Measurements from ENCODE around the gene DUSP12.
A peak's percentile ranks its signal among the peaks of the same experiment; 100 is the strongest.

DUSP12 gene

DNA sequence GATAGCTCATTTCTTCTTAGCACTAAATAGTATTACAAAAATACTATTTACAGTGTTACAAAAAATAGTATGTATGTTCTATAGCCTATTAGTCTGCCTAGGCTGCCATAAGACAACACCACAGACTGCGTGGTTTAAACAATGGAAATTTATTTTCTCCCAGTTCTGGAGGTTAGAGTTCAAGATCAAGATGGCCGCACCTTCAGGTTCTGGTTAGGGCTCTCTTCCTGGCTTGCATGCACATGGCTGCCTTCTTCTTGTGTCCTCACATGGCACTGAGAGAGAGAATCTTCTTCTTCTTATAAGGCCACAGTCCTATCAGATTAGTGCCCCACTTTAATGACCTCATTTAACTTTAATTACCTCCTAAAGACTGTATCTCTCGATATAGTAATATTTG lies 20.7 kb downstream of the DUSP12 start:
- DNase-seq (ENCODE audit: low read depth, low spot score): no peak

GRCh38 chr1:161771161-161771560 lies 21.6 kb downstream of the DUSP12 start:
- no peak for DNase-seq (ENCODE audit: low read depth, low spot score)

DNA sequence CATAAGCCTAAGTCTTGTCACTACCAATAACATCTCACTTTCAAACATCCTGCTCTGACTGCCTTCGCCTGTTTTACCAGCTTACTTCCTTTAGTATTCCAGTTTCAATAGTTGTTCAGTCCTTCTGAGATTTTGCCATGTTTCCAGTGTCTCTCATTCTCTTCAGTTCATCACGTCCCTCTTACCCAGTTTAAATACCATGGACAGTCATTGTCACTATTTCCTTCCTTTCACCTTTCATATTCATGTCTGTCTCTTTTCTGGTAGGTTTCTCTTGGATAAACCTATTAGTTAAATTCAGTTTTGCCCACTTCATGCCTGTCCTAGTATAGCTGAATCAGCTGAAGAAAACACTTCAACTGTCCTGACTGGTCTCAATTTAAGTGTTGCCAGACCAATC lies 22.4 kb downstream of the DUSP12 start:
- DNase-seq (ENCODE audit: low read depth, low spot score): no peak

- no peak for DNase-seq (ENCODE audit: low read depth, low spot score)
These were observed 22.8 kb downstream of the DUSP12 start for GRCh38 chr1:161772397-161772796.

DNA sequence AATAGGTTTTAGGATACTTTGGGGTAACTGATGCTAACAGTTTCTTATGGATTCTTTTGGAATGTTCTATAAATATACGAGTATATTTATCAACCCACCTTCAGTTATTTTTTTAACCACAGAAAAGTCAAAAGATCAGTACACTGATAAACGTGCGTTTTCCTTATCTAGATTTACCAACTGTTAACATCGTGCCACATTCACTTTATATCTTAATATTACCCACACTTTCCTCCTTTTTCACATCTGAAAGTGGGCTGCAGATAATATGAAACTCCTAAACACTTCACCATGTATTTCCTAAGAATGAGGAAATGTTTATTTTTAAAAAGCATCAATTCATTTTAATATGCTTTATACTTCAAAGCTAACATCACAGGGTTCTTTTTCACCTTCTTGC lies 24.2 kb downstream of the DUSP12 start:
- no peak for DNase-seq (ENCODE audit: low read depth, low spot score)

DNA sequence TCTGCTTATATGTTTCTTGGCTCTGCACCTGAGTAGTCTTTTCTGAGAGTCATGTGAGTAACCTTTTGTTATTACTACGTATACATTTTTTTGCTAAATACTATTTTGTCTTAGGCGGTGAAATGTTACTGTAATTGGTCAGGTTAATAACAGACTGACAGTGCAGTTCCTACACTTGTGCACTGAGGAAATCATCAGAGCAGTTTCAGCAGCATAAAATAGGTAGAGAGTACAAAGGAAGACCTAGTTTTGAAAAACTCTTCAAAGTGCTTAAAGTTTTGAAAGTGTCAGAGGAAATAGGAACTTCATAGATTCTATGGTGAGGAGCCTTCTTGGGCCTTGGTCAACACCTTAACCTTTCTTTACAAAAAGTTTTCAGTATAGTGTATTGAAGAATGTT lies 27.7 kb downstream of the DUSP12 start:
- no peak for DNase-seq (ENCODE audit: low read depth, low spot score)

- DNase-seq (ENCODE audit: low read depth, low spot score): no peak
These were observed 28.9 kb downstream of the DUSP12 start for GRCh38 chr1:161778522-161778921.

GRCh38 chr1:161779393-161779792 lies 29.8 kb downstream of the DUSP12 start:
- no peak for DNase-seq (ENCODE audit: low read depth, low spot score)

DNA sequence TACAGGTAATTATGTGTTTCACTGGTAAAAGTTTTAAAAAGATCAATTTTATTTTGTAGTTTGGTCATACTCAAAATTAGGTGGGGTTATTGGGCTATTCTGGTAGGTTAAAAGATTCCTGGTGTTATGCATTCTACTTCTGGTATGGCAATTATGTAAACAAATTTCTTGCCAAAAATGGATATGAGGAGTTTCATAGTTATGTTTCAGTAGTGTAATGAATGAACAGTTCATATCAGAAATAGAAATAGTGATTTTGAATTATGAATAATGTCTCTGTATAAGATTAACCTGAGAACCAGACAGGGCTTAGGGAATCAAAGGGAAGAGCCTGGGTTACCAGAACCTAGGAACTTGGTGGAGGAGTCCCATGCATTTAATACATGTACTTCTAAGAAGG lies 32.4 kb downstream of the DUSP12 start:
- DNase-seq (ENCODE audit: low read depth, low spot score): no peak

- DNase-seq (ENCODE audit: low read depth, low spot score): no peak
These were observed 33.3 kb downstream of the DUSP12 start for GRCh38 chr1:161782886-161783285.

DNA sequence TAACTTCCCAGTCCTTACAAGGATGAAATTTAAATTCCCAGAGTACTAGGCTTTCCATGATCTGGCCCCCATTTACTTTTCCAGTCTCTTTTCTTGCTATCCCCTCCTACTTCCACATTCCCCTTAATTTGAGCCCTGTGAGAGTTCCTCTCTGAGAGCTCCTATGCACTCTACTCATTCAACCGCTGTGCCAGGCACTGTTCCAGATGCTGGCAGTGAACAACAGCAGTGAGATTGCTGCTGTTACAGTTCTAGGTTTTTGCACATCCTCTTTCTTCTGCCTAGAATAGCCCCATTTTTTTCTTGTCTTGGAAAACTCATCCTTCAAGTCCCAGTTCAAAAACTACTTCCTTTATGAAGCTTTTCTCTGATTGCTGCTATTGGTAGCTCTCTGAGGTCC lies 35.4 kb downstream of the DUSP12 start:
- DNase-seq (ENCODE audit: low read depth, low spot score): no peak

DNA sequence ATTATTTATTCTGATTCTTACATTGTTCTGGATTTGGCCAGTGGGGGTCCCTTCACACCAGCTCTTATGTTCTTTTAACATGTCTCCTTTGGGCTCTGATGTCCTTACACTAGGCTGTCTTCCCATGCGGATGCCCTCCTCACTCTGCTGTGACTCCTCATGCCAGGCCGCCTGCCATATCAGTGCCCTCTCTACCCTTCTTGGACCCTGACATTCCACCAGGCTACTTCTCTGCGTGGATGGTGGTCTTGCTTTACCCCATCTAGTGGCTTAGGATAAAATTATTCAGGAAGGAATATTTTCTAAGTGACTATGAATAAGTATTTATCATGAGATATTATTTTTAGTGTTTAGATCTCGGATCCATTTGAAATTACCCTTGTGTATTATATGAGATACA lies 37.8 kb downstream of the DUSP12 start:
- DNase-seq (ENCODE audit: low read depth, low spot score): no peak

DNA sequence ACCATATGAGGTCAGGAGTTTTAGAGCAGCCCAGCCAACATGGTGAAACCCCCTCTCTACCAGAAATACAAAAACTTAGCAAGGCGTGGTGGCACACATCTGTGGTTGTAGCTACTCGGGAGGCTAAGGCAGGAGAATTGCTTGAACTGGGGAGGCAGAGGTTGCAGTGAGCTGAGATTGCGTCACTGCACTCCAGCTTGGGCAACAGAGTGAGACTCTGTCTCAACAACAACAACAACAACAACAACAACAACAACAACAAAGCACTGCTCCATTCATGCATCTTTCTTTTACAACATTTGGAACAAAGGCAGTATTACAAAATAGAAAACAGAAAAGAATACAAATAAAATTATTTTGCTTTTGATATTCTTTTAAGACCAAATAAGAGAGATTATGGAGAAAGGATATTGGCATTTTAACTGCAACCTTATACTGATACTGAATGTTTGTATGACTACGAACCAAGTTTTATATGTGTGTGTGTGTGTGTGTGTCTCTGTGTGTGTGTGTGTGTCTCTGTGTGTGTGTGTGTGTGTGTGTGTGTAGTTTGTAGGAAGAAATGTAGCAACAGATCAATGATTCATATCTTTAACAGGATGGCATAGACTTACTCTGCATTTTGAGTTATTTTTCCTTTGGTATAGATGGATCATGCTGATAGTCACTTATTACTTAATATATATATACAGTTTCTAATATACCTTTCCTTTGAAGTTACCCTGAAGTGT lies 41.2 kb downstream of the DUSP12 start:
- DNase-seq (ENCODE audit: low read depth, low spot score): no peak

GRCh38 chr1:161791904-161792655 lies 42.5 kb downstream of the DUSP12 start:
- no peak for DNase-seq (ENCODE audit: low read depth, low spot score)

GRCh38 chr1:161792740-161793139 lies 43.2 kb downstream of the DUSP12 start:
- DNase-seq (ENCODE audit: low read depth, low spot score): peak; percentile 12

- DNase-seq (ENCODE audit: low read depth, low spot score): no peak
These were observed 50.2 kb downstream of the DUSP12 start for GRCh38 chr1:161799792-161800191.

DNA sequence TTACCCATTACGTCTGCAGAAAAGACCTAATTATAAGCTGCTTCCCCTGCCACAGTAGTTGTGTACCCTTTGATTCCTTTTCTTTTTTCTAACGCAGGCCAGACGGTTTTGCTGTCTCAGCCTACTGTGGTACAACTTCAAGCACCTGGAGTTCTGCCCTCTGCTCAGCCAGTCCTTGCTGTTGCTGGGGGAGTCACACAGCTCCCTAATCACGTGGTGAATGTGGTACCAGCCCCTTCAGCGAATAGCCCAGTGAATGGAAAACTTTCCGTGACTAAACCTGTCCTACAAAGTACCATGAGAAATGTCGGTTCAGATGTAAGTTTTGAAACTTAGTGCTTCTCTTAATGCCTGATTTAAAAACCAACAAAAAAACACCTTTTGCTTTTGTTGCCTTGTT lies 52.4 kb downstream of the DUSP12 start:
- no peak for DNase-seq (ENCODE audit: low read depth, low spot score)

DNA sequence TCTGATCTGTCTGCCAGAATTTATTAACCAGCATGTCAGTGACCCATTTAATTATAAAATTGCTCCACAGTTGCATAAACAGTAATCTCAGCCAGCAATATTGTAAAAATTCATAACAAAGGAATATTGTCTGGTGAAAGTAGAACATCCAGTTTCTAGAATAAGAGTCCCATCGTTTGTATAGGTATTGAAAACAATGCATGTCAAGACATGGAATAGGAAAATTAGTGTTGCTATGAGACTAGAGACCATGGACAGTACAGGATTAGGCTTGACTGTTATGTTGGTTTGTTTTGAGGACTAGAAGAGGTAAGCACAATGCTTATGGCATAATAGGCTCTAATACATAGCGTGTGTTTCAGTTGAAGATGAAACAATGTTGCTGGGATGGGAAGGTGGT lies 53.6 kb downstream of the DUSP12 start:
- DNase-seq (ENCODE audit: low read depth, low spot score): no peak

- DNase-seq (ENCODE audit: low read depth, low spot score): no peak
These were observed 56.0 kb downstream of the DUSP12 start for GRCh38 chr1:161805399-161806197.

Measured in brain pericyte (primary cell).